Panc1 (cell line): ENCODE results near the gene PTDSS2.

Source experiments
- TCF7L2 ChIP-seq: IDR thresholded peaks from 2 replicates; pipeline ENCODE4 v1.6.1; 2011; ENCODE audit warnings: mild to moderate bottlenecking, low read depth, low read length, inconsistent platforms
- TF ChIP-seq, protein P1 (sequence below): fragments of 450-650 bp; IDR thresholded peaks from 2 replicates; pipeline ENCODE4 v1.5.1; 2017; ENCODE audit warnings: mild to moderate bottlenecking
- TF ChIP-seq, protein P2 (sequence below), 2 experiments: IDR thresholded peaks; 2 replicates each; pipeline ENCODE4 v1.6.1; 2011 to 2012; ENCODE audit warnings: low read depth in 2 of 2, control low read depth in 1 of 2, low read length in 1 of 2, mild to moderate bottlenecking in 1 of 2, moderate library complexity in 1 of 2; ENCODE audit not compliant: insufficient read depth in 1 of 2

DNA sequence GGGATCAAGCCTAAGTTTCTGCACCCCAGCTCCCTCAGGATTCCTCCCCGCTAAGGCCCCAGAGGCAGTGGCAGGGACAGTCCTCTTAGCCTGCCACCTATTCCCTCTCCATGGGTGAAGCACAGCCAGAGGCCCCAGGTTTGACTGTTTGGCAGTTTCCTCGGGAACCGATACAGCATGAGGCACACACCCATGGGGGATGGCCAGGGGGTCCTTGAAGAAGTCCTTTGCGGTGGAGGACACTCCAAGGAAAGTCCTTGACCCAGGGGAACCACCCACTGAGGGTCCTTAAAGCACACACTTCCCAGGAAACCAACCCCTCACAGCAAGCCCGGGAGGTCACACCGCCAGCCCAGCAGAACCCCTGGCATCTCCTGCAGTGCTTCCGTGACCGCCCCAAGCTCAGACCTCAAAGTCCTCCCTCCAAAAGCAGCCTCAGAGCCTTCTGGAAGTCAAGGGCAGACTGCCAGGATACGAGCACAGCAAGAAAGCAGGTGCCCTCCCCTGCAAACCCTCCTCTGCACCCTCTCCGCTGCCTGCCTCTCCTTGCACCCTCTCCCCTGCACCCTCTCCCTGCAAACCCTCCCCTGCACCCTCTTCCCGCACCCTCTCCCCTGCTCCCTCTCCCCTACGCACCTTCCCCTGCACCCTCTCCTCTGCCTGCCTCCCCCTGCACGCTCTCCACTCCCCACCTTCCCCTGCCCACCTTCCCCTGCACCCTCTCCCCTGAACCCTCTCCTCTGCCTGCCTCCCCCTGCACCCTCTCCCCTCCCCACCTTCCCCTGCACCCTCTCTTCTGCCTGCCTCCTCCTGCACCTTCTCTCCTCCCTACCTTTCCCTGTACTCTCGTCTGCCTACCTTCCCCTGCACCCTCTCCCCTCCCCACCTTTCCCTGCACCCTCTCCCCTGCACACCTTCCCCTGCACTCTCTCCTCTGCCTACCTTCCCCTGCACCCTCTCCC is 36.7 kb upstream of the PTDSS2 start:
- TF ChIP-seq, protein P1, sequence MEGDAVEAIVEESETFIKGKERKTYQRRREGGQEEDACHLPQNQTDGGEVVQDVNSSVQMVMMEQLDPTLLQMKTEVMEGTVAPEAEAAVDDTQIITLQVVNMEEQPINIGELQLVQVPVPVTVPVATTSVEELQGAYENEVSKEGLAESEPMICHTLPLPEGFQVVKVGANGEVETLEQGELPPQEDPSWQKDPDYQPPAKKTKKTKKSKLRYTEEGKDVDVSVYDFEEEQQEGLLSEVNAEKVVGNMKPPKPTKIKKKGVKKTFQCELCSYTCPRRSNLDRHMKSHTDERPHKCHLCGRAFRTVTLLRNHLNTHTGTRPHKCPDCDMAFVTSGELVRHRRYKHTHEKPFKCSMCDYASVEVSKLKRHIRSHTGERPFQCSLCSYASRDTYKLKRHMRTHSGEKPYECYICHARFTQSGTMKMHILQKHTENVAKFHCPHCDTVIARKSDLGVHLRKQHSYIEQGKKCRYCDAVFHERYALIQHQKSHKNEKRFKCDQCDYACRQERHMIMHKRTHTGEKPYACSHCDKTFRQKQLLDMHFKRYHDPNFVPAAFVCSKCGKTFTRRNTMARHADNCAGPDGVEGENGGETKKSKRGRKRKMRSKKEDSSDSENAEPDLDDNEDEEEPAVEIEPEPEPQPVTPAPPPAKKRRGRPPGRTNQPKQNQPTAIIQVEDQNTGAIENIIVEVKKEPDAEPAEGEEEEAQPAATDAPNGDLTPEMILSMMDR = no peak
- no peak for TF ChIP-seq TCF7L2
- TF ChIP-seq, protein P2, sequence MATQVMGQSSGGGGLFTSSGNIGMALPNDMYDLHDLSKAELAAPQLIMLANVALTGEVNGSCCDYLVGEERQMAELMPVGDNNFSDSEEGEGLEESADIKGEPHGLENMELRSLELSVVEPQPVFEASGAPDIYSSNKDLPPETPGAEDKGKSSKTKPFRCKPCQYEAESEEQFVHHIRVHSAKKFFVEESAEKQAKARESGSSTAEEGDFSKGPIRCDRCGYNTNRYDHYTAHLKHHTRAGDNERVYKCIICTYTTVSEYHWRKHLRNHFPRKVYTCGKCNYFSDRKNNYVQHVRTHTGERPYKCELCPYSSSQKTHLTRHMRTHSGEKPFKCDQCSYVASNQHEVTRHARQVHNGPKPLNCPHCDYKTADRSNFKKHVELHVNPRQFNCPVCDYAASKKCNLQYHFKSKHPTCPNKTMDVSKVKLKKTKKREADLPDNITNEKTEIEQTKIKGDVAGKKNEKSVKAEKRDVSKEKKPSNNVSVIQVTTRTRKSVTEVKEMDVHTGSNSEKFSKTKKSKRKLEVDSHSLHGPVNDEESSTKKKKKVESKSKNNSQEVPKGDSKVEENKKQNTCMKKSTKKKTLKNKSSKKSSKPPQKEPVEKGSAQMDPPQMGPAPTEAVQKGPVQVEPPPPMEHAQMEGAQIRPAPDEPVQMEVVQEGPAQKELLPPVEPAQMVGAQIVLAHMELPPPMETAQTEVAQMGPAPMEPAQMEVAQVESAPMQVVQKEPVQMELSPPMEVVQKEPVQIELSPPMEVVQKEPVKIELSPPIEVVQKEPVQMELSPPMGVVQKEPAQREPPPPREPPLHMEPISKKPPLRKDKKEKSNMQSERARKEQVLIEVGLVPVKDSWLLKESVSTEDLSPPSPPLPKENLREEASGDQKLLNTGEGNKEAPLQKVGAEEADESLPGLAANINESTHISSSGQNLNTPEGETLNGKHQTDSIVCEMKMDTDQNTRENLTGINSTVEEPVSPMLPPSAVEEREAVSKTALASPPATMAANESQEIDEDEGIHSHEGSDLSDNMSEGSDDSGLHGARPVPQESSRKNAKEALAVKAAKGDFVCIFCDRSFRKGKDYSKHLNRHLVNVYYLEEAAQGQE (IDR thresholded peaks at IDR 0.05; ENCODE audit: insufficient read depth in 1 of 2, low read depth in 2 of 2, low read length in 1 of 2) = no peak
